Measurements from ENCODE around the gene SH3GL3.

DNA sequence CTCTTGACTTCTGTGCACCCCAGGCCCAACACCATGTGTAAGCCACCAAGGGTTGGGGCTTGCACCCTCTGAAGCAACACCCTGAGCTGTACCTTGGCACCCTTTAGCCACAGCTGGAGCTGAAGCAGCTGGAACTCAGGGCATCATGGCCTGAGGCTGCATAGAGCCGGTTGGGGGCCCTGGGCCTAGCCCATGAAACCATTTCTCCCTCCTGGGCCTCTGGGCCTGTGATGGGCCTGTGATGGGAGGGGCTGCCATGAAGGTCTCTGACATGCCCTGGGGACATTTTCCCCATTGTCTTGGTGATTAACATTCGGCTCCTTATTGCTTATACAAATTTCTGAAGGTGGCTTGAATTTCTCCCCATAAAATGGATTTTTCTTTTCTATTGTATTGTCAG is 184.4 kb downstream of the SH3GL3 start:
- TF ChIP-seq, protein P1, sequence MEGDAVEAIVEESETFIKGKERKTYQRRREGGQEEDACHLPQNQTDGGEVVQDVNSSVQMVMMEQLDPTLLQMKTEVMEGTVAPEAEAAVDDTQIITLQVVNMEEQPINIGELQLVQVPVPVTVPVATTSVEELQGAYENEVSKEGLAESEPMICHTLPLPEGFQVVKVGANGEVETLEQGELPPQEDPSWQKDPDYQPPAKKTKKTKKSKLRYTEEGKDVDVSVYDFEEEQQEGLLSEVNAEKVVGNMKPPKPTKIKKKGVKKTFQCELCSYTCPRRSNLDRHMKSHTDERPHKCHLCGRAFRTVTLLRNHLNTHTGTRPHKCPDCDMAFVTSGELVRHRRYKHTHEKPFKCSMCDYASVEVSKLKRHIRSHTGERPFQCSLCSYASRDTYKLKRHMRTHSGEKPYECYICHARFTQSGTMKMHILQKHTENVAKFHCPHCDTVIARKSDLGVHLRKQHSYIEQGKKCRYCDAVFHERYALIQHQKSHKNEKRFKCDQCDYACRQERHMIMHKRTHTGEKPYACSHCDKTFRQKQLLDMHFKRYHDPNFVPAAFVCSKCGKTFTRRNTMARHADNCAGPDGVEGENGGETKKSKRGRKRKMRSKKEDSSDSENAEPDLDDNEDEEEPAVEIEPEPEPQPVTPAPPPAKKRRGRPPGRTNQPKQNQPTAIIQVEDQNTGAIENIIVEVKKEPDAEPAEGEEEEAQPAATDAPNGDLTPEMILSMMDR (IDR thresholded peaks at IDR 0.05), result no peak
- TF ChIP-seq POLR2AphosphoS5 (IDR thresholded peaks at IDR 0.05) (no peak), EP300 (IDR thresholded peaks at IDR 0.05) (no peak)
